GM19240 (cell line): ENCODE data around the gene SOWAHC.
"Not testable (repeated sequence)": the region's sequence is repeated elsewhere in the genome, so short reads cannot be mapped to it uniquely, and the experiment has no call there.

Source experiments
- DNase-seq: peaks from one replicate; pipeline ENCODE4 v3.0.0; 2011; ENCODE audit warnings: low spot score; ENCODE audit not compliant: insufficient read length

SOWAHC gene

DNA sequence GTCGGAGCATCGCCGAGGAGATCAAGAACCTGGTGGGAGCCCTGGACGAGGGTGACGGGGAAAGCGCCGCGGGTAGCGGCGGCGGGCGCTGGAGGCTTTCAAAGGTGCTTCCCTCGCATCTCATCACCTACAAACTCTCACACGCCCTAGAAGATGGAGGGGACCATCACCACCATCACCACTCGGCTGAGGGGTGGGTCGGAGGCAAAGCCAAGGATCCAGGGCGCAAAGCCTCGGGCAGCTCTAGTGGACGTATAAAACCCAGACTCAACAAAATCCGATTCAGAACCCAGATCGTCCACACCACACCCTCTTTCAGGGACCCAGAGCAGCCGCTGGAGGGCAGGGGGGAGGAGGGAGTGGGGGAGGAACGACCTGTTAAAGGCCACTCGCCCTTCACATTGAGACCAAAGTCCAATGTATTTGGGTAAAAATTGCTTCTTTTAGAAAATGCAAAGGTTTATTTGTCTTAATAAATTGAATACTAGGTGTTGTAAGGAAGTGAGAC, 1.5 kb downstream of the SOWAHC start:
- DNase-seq, result no peak

DNA sequence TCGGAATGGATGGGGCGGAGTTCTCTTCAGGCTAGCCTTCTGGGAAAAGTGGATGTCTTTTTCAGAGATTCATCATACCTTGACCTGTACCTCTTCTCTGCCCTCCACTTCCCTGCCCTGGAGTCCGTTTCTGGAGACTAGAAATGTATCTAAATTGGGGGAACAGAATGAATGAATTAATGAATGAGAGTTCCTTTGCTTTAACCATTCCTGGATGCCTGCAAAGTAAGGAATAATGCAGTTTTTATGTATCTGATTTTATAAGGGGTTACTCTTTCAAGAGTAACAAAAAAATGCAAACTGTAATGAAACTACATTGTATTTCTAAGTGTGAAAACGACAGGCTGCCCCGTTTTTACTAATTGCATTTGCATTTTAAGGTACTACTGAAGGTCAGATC, 2.0 kb downstream of the SOWAHC start:
- no peak for DNase-seq

GRCh38 chr2:109619032-109619615, 5.0 kb downstream of the SOWAHC start:
- no peak for DNase-seq

GRCh38 chr2:109623297-109623696, 9.1 kb downstream of the SOWAHC start:
- no peak for DNase-seq

GRCh38 chr2:109623923-109624322, 9.8 kb downstream of the SOWAHC start:
- DNase-seq, result no peak

DNA sequence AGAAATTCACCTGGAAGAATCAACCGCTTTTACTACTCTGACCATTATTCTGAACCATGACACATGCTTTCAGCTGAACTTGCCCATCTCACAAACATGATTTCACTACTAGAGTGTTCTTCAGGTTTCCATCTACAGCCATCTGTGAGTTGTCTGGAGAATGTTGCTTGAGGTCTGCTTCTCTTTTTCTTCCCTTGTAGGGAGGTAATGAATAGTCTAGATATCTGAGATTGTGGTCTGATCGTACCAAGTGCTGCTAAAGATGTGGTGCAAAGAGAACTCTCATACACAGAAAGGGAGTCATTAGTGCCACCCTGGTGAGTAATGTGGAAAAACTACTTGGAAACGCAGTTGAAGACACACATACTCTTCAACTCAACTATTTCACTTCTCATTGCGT, 10.2 kb downstream of the SOWAHC start:
- DNase-seq, result no peak

DNA sequence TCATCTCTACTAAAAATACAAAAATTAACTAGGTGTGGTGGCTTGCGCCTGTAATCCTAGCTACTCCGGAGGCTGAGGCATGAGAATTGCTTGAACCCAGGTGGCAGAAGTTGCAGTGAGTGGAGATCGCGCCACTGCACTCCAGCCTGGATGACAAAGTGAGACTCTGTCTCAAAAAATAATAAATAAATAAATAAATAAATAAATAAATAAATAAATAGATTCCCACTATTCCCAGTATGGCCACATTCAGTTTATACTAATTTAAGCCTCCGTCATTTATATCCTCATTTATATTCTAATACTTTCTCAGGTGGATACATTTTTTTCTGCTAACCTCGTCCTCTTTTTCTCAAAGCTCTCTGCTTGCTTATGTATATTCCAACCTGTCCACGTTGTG, 14.2 kb downstream of the SOWAHC start:
- DNase-seq, result not testable (repeated sequence)

DNA sequence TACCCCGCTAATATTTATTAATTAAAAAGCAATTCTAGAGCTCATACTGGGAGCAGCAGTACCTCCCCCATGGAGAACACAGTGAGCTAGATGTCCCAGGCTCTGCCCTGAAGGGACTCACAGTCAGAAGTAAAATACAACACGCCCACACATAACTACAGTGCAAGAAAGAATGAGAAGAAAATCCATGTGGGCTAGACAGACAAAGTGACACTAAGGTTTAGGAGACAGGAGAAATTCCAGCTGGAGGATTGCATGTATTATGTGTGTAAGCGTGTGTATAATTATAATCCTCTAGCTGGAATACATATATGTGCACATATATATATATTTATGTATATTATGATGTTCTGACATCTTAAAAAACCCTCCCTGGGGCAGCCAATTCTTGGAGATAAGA, 15.7 kb downstream of the SOWAHC start:
- DNase-seq, result no peak

DNA sequence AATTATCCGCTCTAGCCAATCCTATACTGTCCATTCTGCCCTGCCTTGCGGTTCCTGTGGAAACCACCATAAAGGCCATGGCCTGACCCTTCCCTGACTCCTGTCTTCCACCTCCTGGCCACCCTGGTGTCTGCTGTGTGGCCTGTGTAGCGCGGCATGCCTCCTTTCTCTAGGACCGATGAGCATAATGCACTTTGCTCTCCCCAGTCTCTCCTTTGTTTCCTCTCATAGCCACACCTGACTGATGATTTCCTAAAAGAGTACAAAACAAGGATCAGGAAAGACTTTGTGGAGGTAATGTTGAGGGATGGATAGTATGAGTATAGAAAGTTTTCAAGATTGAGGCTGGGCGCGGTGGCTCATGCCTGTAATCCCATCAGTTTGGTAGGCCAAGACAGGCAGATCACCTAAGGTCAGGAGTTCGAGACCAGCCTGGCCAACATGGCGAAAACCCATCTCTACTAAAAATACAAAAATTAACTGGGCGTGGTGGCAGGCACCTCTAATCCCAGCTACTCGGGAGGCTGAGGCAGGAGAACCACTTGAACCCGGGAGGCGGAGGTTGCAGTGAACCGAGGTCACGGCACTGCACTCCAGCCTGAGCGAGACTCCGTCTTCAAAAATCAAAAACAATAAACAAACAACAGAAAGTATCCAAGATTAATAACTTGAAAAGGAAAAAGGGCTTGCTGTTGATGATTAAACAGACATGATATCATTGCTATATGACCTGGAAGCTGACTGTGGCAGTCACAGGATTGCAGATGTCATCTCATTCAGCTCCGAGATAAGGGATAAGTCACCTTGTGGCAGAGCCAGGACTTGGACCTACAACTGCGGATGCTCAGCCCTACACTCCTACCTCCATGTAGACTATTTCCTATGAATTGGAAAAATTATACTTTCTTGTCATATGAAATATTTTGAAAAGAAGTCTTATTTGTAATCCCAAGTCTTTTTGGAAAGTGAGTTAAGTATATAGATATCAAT, 16.6 kb downstream of the SOWAHC start:
- no peak for DNase-seq

GRCh38 chr2:109631741-109632140, 17.6 kb downstream of the SOWAHC start:
- DNase-seq, result no peak

GRCh38 chr2:109632158-109632789, 18.1 kb downstream of the SOWAHC start:
- no peak for DNase-seq

- DNase-seq, result no peak
Observed at GRCh38 chr2:109633284-109633961, 19.3 kb downstream of the SOWAHC start.

DNA sequence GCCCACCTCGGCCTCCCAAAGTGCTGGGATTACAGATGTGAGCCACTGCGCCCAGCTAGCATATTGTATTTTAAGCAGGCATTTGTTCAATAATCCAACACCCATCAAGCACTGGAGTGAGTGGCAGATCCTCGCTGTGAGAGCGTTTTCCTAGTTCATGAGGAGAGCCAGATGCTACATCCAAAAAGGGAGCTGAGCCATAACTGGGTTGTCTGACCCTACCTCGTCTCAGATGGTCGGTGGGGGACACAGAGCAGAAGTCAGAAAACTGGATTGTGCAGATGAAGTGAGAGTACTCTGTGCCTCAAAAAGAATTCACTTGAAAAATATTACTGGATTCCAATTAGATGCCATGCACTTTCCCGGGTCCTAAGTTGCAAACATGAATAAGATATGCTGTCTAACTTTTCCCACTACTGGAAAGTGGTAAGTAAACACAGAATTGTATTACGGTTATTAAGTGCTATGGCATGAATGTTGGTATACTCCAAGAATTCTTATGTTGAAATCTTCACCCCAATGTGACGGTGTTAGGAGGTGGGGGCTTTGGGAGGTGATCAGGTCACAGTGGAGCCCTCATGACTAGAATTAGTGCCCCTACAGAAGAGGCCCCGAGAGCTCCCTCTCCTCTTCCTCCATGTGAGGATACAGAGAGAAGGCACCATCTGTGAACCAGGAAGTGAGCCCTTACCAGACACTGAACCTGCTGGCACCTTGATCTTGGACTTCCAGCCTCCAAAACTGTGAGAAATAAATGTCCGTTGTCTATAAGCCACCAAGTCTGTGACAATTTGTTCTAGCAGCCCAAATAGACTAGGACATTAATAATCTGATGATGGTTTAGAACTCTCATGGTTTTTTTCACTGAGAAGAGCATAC, 21.5 kb downstream of the SOWAHC start:
- DNase-seq, result no peak

DNA sequence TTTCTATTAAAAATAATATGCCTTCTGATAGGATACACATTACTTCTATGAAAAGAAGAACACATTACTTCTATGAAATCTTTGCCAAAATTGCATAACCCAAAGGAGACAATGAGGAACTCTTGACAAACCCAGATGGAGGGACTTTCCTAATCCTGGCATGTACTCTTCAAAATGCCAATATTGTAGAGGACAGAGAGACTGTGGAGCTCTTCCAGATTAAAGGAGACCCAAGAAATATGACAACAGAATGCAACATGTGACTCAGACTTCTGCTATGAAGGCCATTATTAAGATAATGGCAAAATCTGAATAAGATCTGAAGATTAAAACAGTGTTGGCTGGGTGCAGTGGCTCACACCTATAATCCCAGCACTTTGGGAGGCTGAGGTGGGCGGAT, 22.2 kb downstream of the SOWAHC start:
- DNase-seq, result no peak

GRCh38 chr2:109637749-109638570, 23.8 kb downstream of the SOWAHC start:
- peak; percentile 19 for DNase-seq

DNA sequence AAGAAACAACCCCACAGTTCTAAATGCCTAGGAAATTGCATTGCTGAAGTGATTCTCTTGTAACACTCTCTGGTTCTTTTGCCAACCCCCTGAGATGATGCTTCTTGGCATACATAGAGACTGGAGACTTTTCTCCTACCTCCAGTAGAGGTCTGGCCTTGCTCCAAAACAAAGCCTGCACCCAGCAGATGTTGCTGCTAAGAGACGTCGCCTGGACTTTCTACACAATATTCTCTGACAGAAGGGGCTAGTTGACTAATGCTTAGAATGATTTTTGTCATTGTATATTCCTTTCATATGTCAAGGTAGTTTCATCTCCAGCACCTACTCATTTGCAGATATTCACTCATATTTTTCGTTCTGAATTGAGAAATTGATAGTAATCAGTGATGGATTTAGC, 24.6 kb downstream of the SOWAHC start:
- DNase-seq, result no peak

DNA sequence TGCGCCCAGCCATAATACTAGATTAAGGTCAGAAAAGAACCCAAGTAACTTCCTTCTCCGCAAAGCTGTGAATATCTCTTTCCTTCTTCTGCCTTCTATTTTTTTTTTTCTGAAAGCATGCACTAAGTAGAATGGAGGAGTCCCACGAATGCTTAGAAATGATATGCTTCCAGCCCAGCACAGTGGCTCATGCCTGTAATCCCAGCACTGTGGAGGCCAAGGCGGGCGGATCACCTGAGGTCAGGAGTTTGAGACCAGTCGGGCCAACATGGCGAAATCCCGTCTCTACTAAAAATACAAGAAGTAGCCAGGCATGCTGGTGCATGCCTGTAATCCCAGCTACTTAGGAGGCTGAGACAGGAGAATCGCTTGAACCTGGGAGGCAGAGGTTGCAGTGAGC, 25.8 kb downstream of the SOWAHC start:
- DNase-seq, result not testable (repeated sequence)

DNA sequence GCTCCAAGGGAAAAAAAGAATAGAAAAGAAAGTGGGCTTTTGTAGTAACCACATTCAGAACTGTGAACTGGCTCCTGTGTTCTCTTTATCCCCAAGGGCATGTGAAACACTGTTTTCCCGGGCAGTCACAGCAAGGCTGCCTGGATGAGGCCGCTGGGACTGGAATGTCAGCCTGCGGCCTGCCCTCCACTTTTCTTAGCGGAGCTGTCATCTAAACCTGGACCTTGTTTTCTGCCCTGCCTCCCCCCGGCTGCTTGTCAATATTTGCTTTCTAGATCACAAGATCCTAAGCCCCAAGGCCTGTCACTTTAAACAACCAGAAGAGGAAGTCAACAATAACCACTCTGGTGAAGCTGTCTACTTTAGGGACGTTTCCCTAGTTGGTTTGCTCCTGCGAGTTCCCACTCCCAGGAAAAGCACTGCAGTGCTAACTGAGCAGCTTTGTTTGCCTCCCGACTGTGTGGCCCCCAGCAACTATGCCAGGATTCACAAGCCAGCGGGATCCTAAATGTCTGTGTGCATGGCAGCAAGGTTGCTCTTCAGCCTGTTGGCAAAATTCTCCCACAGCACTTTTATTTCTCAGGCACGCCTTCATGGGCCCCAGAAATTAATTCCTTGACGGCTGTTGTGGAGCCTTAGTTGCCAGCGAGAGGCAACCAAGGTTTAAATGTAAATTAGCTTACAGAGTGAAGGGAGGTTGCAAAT, 30.6 kb downstream of the SOWAHC start:
- no peak for DNase-seq
